Activated B cell treated with CpG ODN at 0.5 μM for 24 hours (primary cell): Measurements from ENCODE around the gene ACCSL. TPM values are rescaled to one million over a fixed set of nuclear protein-coding genes. Genes with fewer than 3 reads are reported as not detected.

ENCODE experiments used
- ATAC-seq: fragments of 200-7000 bp; cut with Tn5 transposase; one replicate; pipeline ENCODE4 v1.10.0; 2021; ENCODE audit warnings: low read depth, mild to moderate bottlenecking, moderate library complexity
- CTCF ChIA-PET: fragments of 350-600 bp; sonication (Branson Sonifier 250); formaldehyde crosslinking; loops from one replicate; lab custom pipeline; 2021; ENCODE audit warnings: antibody characterized with exemption; lab: Charles Lee
- POLR2A ChIA-PET: fragments of 350-600 bp; sonication (Branson Sonifier 250); formaldehyde crosslinking; loops from one replicate; lab custom pipeline; 2021; ENCODE audit warnings: antibody characterized with exemption; lab: Charles Lee
- DNase-seq: peaks from one replicate; pipeline ENCODE4 v3.0.0; 2022
- H3K27ac Mint-ChIP-seq: one replicate; pipeline ENCODE4 v1.8.0; 2020; ENCODE audit warnings: mixed read lengths
- H3K27me3 Mint-ChIP-seq: one replicate; pipeline ENCODE4 v1.8.0; 2021; ENCODE audit warnings: mixed read lengths
- H3K36me3 Mint-ChIP-seq: one replicate; pipeline ENCODE4 v1.8.0; 2021; ENCODE audit warnings: low read depth, mixed read lengths
- H3K4me1 Mint-ChIP-seq: one replicate; pipeline ENCODE4 v1.8.0; 2021; ENCODE audit warnings: mixed read lengths
- H3K4me3 Mint-ChIP-seq: one replicate; pipeline ENCODE4 v1.8.0; 2020; ENCODE audit warnings: mild to moderate bottlenecking, mixed read lengths
- H3K9me3 Mint-ChIP-seq: one replicate; pipeline ENCODE4 v1.8.0; 2020; ENCODE audit warnings: mixed read lengths
- CTCF ChIP-seq: fragments of 200-600 bp; IDR thresholded peaks from one replicate; pipeline ENCODE4 v1.8.0; 2022; ENCODE audit warnings: antibody characterized with exemption, mild to moderate bottlenecking
- intact Hi-C: fragments of 100-400 bp; cut with micrococcal nuclease; formaldehyde crosslinking; loops from one replicate; pipeline ENCODE4 v1.15.1; 2024
- total RNA-seq: library from RNA; stranded (reverse); gene quantifications from 2 replicates; pipeline ENCODE4 v1.2.3, GENCODE V29; 2022

Gene ACCSL
- total RNA-seq, 1 donor from 2014 or later, result not detected

DNA sequence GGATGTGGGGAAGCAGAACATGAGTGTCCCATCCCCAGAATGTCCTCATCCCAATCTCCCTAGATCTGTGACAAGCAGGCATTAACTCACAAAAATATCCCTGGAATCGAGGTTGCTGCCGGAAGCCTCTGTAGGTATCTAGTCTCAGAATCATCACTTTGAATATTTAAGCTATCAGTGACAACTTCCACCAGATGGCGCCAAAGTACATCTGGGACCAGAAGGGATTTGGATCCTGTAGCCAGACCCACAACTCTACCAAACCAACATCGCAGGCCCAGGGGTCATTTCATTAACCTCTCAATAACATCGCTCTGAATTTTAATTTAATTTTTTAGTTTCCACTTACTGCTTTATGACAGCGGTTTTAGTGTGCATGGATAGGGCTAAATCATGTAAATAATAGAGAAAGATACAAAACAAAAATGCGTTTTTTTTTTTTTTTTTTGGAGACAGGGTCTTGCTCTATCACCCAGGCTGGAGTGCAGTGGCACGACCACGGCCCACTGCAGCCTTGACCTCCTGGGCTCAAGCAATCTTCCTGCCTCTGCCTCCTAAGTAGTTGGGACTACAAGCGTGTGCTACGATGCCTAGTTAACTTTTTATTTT, 46.6 kb downstream of the ACCSL start:
- Mint-ChIP-seq H3K4me1 (peaks cover 24% of the 10 kb centered on the region), H3K9me3 (no peaks in the 10 kb centered on the region)
- POLR2A ChIA-PET, result interaction anchor here (0.7 kb wide), 3 partner anchors 10 to 28 kb away, joined by 3 to 6 read pairs (median 3); partner anchors contain the start of gene ACCS

DNA sequence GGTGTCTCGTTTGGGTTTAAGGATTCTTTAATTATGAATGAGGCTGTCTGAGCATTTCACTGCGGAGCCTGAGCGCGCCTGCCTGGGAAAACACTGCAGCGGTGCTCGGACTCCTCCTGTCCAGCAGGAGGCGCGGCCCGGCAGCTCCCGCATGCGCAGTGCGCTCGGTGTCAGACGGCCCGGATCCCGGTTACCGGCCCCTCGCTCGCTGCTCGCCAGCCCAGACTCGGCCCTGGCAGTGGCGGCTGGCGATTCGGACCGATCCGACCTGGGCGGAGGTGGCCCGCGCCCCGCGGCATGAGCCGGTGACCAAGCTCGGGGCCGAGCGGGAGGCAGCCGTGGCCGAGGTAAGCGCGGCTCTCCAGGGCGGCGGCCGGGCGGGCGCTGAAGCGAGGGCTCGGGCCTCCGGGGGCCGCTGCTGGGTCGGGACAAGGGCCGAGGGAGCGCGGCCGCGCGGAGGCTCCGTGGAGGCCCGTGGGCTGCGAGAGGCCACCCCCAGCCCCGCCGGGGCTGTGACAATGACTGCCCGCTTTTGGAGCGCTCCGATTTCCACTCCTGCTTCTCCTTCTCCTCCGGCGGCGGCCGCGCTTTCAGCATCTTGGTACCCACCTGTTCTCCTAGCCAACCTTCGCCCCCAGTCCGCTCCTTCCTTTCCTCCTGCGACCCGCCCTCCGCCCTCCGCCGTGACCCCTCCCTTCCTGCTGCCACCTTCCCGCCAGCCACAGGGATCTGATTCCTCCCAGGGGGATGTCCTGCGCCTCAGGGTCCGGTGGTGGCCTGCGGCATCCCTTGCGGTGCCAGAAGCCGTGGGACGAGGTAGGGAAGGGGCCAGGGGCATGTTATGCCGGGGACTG, 48.0 kb downstream of the ACCSL start, which contains the start of gene EXT2:
Gene EXT2 (plus strand): TSS at position 173 of the 854 bp plus-strand sequence. CDS start 12,035 bp downstream, outside the sequence.
- ChIA-PET POLR2A (interaction anchor here (0.9 to 1.1 kb wide), 2 partner anchors 9 to 14 kb away, joined by 3 read pairs; no protein-coding TSS in a partner anchor), CTCF (interaction anchor here (0.7 to 3.4 kb wide), 6 partner anchors 9 to 436 kb away, joined by 3 to 38 read pairs (median 4); partner anchors contain the start of gene ACCS)
- H3K4me1 Mint-ChIP-seq, result peaks cover 24% of the 10 kb centered on the region
- TF ChIP-seq CTCF, result no peak
- no peaks in the 10 kb centered on the region for H3K9me3 Mint-ChIP-seq
- intact Hi-C loops, result loop anchor here (1.0 to 10.0 kb wide), 7 partner anchors 15 to 1009 kb away; partner anchors contain the start of genes ACCS, ALKBH3 and HSD17B12
- no peaks in the 10 kb centered on the region for H3K27me3 Mint-ChIP-seq
- H3K4me3 Mint-ChIP-seq, result peak within 1 kb of the TSS; percentile 87
- no peak within 1 kb of the TSS for H3K27ac Mint-ChIP-seq
- peaks cover 4% of the 10 kb centered on the region for H3K36me3 Mint-ChIP-seq
- DNase-seq, result peak; percentile 85
- peak; percentile 94 for ATAC-seq

More for the DNA sequence above, 46.6 kb downstream of the ACCSL start:
- CTCF ChIA-PET, result interaction anchor here (0.6 to 3.4 kb wide), 13 partner anchors 10 to 39 kb away, joined by 3 to 38 read pairs (median 4); partner anchors contain the start of gene ACCS
- H3K36me3 Mint-ChIP-seq, result no peaks in the 10 kb centered on the region
- DNase-seq (peak; percentile 29), ATAC-seq (peak; percentile 32)
- peak overlapping the region; percentile 51 for H3K27ac Mint-ChIP-seq
- intact Hi-C loops, result loop anchor here (5.0 to 10.0 kb wide), 4 partner anchors 190 to 1010 kb away; partner anchors contain the start of gene ALKBH3
- H3K27me3 Mint-ChIP-seq, result no peaks in the 10 kb centered on the region
- TF ChIP-seq CTCF, result peak; percentile 63
- H3K4me3 Mint-ChIP-seq, result peak overlapping the region; percentile 74

GRCh38 chr11:44096360-44097185, 48.8 kb downstream of the ACCSL start:
- H3K27ac Mint-ChIP-seq, result no peak overlapping the region
- peaks cover 24% of the 10 kb centered on the region for H3K4me1 Mint-ChIP-seq
- H3K4me3 Mint-ChIP-seq, result peak overlapping the region; percentile 87
- no peak for ATAC-seq
- no peak for TF ChIP-seq CTCF
- H3K9me3 Mint-ChIP-seq, result no peaks in the 10 kb centered on the region
- intact Hi-C loops, result loop anchor here (5.0 to 10.0 kb wide), 4 partner anchors 188 to 1008 kb away; partner anchors contain the start of genes ALKBH3 and HSD17B12
- H3K27me3 Mint-ChIP-seq, result no peaks in the 10 kb centered on the region
- no peak for DNase-seq
- CTCF ChIA-PET, result no interaction called here
- POLR2A ChIA-PET, result no interaction called here
- H3K36me3 Mint-ChIP-seq, result peaks cover 4% of the 10 kb centered on the region

DNA sequence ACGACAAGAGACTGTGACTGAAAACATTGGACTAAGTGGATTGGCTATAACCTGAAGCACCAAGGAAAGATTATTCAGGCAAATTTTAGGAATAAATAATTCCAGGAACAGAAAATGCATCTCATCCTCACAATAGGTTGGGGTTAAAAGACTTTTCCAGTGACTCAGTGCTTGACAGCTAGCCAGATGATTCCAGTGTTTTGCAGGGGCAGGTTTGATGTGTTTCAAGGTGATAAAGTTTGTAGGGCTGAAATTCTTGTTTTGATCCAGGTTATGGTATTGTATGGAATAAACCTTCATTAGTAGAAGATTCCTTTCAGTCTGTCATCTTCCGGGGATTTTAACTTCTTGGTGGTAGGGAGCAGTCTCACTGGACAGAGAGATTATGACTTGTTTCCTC, 50.0 kb downstream of the ACCSL start:
- Mint-ChIP-seq H3K4me1 (peaks cover 27% of the 10 kb centered on the region), H3K27me3 (no peaks in the 10 kb centered on the region), H3K4me3 (peak overlapping the region; percentile 0), H3K27ac (no peak overlapping the region), H3K9me3 (no peaks in the 10 kb centered on the region), H3K36me3 (peaks cover 4% of the 10 kb centered on the region)
- CTCF ChIA-PET, result interaction anchor here (0.7 kb wide), 1 partner anchor 32 kb away, joined by 3 read pairs; the partner anchor contains the start of gene ACCS
- POLR2A ChIA-PET, result interaction anchor here (0.7 kb wide), 1 partner anchor 930 kb away, joined by 3 read pairs; no protein-coding TSS in a partner anchor
- TF ChIP-seq CTCF, result no peak
- ATAC-seq (no peak), DNase-seq (no peak)
- intact Hi-C loops, result loop anchor here (5.0 to 10.0 kb wide), 4 partner anchors 187 to 1007 kb away; partner anchors contain the start of genes ALKBH3 and HSD17B12
